Right atrium auricular region (tissue), 2 donors: ENCODE results near the gene DPYSL5. TPM values are rescaled to one million over a fixed set of nuclear protein-coding genes. Genes with fewer than 3 reads are reported as not detected.

Experiments
- DNase-seq: peaks from one replicate; pipeline ENCODE4 v3.0.0-alpha.2; 2019; ENCODE audit warnings: low spot score
- H3K27ac ChIP-seq, 2 donors: fragments of 200-600 bp; sonication (generic); 1 replicate in 1 of 2; 2 replicates in 1 of 2; pipeline ENCODE4 v1.5.1; 2016 to 2019
- H3K27me3 ChIP-seq, 2 donors: fragments of 200-600 bp; sonication (generic); one replicate each; pipeline versions ENCODE4 v1.5.1 to v1.6.0; 2017 to 2019
- H3K36me3 ChIP-seq: fragments of 200-600 bp; sonication (generic); one replicate; pipeline ENCODE4 v1.5.1; 2016
- H3K4me1 ChIP-seq, 2 donors: fragments of 200-600 bp; sonication (generic); one replicate each; pipeline versions ENCODE4 v1.5.1 to v1.6.0; 2017 to 2019
- H3K4me3 ChIP-seq, 2 donors: fragments of 200-600 bp; sonication (generic); 1 replicate in 1 of 2; 2 replicates in 1 of 2; pipeline ENCODE4 v1.5.1; 2017 to 2019; ENCODE audit warnings: mild to moderate bottlenecking in 1 of 2, moderate library complexity in 1 of 2
- H3K9me3 ChIP-seq, 2 donors: fragments of 200-600 bp; sonication (generic); one replicate each; pipeline ENCODE4 v1.5.1; 2019
- total RNA-seq, 2 donors: library from RNA; depleted of rRNA; stranded (reverse); fragments of >200 nt; gene quantifications; one replicate each; pipeline ENCODE4 v1.1.0, GENCODE V29; 2016
- TF ChIP-seq, protein P1 (sequence below), 2 donors: fragments of 200-600 bp; sonication (generic); IDR thresholded peaks; one replicate each; pipeline ENCODE4 v1.5.1; 2019; ENCODE audit warnings: antibody characterized with exemption in 2 of 2

Gene DPYSL5
- total RNA-seq, 2 donors from 2014 or later, result 0.12 TPM; not detected in 1

DNA sequence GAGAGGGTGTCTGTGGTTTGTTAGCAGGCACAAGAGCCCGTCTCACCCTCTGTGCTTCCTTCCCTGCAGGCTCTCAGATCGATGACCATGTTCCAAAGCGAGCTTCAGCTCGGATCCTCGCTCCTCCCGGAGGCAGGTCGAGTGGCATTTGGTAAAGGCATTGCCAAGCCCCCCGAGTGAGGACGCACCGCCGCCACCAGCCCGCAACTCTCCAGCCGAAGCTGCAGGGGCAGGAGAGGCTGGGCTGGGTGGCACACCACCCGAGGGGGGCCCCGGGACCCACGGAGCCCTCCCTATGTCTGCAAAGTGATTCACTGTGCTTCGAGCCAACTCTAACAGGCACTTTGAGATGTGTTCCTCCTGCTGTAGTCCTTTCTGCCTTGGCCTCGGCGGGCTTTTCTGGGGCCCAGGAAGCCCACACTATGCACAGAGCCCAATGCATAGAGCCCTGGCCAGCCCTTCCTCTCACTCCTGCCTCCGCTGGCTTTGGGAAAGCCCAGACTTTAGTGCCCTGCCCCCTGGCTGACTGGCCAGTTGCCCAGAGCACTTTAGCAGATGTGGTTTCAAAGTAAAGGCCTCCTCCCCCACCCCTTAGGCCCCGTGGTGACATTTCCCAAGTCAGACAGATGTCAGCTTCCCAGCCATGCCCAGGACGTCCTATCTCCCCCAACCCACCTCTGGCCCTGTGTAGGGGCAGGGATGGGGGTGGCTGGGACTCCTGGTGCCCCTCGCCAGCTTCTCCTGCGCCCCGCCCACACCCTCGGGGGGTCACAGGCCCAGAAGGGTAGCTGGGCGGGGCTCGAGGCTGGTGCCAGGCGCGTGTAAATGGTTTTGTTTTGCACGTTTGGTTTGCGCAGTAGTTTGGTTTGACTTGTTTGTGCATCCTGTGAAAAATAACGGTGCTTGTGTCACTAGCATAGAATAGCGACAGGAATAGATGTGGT, 99.2 kb downstream of the DPYSL5 start:
- H3K27me3 ChIP-seq, result no peaks in the 10 kb centered on the region
- no peak overlapping the region for H3K27ac ChIP-seq
- H3K9me3 ChIP-seq, result no peaks in the 10 kb centered on the region
- TF ChIP-seq, protein P1, sequence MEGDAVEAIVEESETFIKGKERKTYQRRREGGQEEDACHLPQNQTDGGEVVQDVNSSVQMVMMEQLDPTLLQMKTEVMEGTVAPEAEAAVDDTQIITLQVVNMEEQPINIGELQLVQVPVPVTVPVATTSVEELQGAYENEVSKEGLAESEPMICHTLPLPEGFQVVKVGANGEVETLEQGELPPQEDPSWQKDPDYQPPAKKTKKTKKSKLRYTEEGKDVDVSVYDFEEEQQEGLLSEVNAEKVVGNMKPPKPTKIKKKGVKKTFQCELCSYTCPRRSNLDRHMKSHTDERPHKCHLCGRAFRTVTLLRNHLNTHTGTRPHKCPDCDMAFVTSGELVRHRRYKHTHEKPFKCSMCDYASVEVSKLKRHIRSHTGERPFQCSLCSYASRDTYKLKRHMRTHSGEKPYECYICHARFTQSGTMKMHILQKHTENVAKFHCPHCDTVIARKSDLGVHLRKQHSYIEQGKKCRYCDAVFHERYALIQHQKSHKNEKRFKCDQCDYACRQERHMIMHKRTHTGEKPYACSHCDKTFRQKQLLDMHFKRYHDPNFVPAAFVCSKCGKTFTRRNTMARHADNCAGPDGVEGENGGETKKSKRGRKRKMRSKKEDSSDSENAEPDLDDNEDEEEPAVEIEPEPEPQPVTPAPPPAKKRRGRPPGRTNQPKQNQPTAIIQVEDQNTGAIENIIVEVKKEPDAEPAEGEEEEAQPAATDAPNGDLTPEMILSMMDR (IDR thresholded peaks at IDR 0.05), result no peak
- H3K4me3 ChIP-seq, result no peak overlapping the region
- peaks cover 0 to 9% of the 10 kb centered on the region in 2 donors for H3K4me1 ChIP-seq
- DNase-seq, result no peak
- H3K36me3 ChIP-seq, result no peaks in the 10 kb centered on the region

DNA sequence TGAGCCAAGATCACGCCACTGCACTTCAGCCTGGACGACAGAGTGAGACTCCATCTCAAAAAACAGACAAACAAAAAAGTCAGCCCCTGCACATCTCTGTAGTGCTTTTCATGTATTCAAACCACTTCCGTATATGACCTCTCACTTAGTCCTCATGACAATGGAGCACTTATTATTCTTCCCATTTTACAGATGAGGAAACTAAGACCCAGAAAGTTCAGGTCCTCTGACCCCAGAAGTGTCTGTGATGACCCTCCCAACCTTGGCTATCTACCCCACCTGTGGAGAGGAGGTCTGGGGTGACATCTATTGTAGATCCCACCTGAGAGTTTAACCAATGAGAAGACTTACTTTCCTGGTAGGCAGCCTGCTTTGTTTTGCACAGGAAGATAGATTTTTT, 100.9 kb downstream of the DPYSL5 start:
- no peak overlapping the region for H3K27ac ChIP-seq
- DNase-seq, result no peak
- H3K4me1 ChIP-seq, result peaks cover 0 to 9% of the 10 kb centered on the region in 2 donors
- TF ChIP-seq, protein P1 (IDR thresholded peaks at IDR 0.05), result no peak
- H3K4me3 ChIP-seq, result no peak overlapping the region
- no peaks in the 10 kb centered on the region for H3K27me3 ChIP-seq
- no peaks in the 10 kb centered on the region for H3K36me3 ChIP-seq
- H3K9me3 ChIP-seq, result no peaks in the 10 kb centered on the region

DNA sequence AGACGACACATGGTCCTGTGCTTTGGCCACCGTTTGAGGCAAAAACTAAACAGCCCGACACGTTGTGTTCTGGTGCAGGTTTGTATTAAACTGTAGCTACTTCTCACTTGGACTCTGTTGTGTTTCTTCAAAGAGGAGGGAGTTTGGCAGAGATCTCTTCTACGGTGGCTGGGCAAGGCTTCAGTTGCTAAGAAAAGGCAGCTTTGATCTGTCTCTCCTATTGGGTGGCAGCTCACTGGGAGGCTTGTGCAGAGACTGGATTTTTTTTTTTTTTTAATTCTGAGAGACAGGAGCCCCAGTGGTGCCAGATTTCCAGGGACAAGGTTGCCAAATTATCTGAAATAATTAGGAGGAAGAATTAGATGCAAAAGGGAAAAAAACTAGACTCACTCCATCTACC, 102.3 kb downstream of the DPYSL5 start:
- no peaks in the 10 kb centered on the region for H3K27me3 ChIP-seq
- H3K4me3 ChIP-seq, result no peak overlapping the region

DNA sequence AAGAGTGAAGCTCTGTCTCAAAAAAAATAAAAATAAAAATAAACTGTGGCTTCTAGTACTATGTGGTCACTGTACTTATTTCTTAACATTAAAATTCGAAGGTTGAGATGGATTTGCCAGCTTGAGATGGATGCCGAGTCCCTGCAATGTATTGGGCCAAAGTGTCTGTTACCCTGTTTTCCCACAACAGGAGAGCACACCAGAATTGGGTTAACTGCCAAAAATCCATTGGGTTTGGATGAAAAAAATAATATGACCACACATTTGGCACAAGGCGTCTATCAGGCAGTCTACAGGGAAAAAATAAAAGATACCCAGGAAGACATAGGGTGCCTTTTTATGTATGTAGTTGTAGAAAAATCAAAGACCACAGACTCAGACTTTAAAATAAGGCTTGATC, 103.3 kb downstream of the DPYSL5 start:
- TF ChIP-seq, protein P1 (IDR thresholded peaks at IDR 0.05), result no peak
- DNase-seq, result no peak
- H3K27ac ChIP-seq, result no peak overlapping the region
- H3K4me3 ChIP-seq, result no peak overlapping the region
- H3K36me3 ChIP-seq, result no peaks in the 10 kb centered on the region
- no peaks in the 10 kb centered on the region for H3K27me3 ChIP-seq
- H3K4me1 ChIP-seq, result peaks cover 0 to 9% of the 10 kb centered on the region in 2 donors
- H3K9me3 ChIP-seq, result no peaks in the 10 kb centered on the region

More for the DNA sequence above, 102.3 kb downstream of the DPYSL5 start:
- no peak for DNase-seq
- H3K27ac ChIP-seq, result no peak overlapping the region
- TF ChIP-seq, protein P1 (IDR thresholded peaks at IDR 0.05), result no peak
- H3K9me3 ChIP-seq, result no peaks in the 10 kb centered on the region
- no peaks in the 10 kb centered on the region for H3K36me3 ChIP-seq
- peaks cover 0 to 9% of the 10 kb centered on the region in 2 donors for H3K4me1 ChIP-seq

DNA sequence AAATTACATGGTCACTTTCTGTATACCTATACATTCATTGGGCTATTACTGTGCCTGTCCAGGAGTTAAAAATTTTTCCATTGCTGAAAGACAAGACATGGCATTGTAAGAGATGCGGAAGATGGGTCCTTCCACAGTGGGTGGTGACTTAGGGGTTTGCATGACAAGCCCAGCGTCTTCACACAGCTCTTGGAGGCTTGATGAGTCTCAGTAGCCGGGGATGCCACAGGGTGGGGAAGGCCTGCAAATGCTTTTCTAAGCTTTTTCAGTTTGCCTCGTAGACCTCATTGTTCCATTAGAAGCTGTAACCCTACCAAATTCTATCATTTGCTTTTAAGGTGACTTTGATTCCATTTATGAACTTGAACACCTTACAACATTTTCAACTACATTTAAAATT, 104.4 kb downstream of the DPYSL5 start:
- no peak overlapping the region for H3K27ac ChIP-seq
- peaks cover 0 to 4% of the 10 kb centered on the region in 2 donors for H3K4me1 ChIP-seq
- no peaks in the 10 kb centered on the region for H3K36me3 ChIP-seq
- DNase-seq, result no peak
- TF ChIP-seq, protein P1 (IDR thresholded peaks at IDR 0.05), result no peak
- no peaks in the 10 kb centered on the region for H3K27me3 ChIP-seq
- no peak overlapping the region for H3K4me3 ChIP-seq
- no peaks in the 10 kb centered on the region for H3K9me3 ChIP-seq
